ENCODE data around the gene SGSH. TPM values are rescaled to one million over a fixed set of nuclear protein-coding genes. Genes with fewer than 3 reads are reported as not detected.

Gene SGSH
- total and polyA plus RNA-seq, 3 donors from 2014 or later: 19.8 to 50.3 (median 29.7) TPM

GRCh38 chr17:80187090-80187489 lies 33.0 kb downstream of the SGSH start:
- Histone ChIP-seq H3K4me3 (no peak overlapping the region), H3K27me3 (no peaks in the 10 kb centered on the region), H3K4me1 (peaks cover 3% of the 10 kb centered on the region), H3K9me3 (no peaks in the 10 kb centered on the region), H3K36me3 (ENCODE audit: low read depth, missing control alignments) (no peaks in the 10 kb centered on the region), H3K27ac (no peak overlapping the region)
- no peak for DNase-seq
- intact Hi-C loops (cut with DNase I; ENCODE audit: low total_unique reads): no loop called here
- TF ChIP-seq CTCF (IDR thresholded peaks at IDR 0.05) (no peak), POLR2A (IDR thresholded peaks at IDR 0.05) (no peak)
- WGBS, 2 donors: 81 to 85% methylated on average over 16 of the region's 16 CpGs

DNA sequence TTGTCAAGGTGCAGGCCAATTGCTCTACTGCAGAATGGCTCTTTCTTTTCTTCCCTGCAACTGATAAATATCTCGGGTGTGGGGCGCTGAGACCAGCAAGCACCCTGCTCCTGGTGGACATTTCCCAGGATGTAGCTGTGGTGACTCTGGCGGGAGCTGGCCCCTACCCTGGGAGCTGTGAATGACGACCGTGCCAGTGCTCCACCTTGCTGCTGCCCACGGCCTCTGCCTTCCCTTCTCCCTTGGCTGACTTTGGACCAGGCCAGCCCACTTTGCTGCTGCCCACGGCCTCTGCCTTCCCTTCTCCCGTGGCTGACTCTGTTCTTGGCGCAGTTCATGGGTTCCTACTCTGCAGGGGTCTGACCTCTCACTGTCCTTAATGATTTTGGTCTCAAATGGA lies 34.2 kb downstream of the SGSH start:
- H3K9me3 ChIP-seq: no peaks in the 10 kb centered on the region
- H3K27me3 ChIP-seq: no peaks in the 10 kb centered on the region
- peaks cover 3% of the 10 kb centered on the region for H3K4me1 ChIP-seq
- H3K27ac ChIP-seq: no peak overlapping the region
- no peak for TF ChIP-seq CTCF (IDR thresholded peaks at IDR 0.05)
- no peak for TF ChIP-seq POLR2A (IDR thresholded peaks at IDR 0.05)
- DNase-seq: no peak
- no peak overlapping the region for H3K4me3 ChIP-seq
- H3K36me3 ChIP-seq (ENCODE audit: low read depth, missing control alignments): no peaks in the 10 kb centered on the region
- WGBS, 2 donors: 86 to 91% methylated on average over 6 to 9 of the region's 9 CpGs
- intact Hi-C loops (cut with DNase I; ENCODE audit: low total_unique reads): no loop called here

GRCh38 chr17:80184423-80184714 lies 35.8 kb downstream of the SGSH start:
- Histone ChIP-seq H3K27ac (no peak overlapping the region), H3K4me1 (peaks cover 3% of the 10 kb centered on the region), H3K36me3 (ENCODE audit: low read depth, missing control alignments) (no peaks in the 10 kb centered on the region), H3K9me3 (no peaks in the 10 kb centered on the region), H3K27me3 (no peaks in the 10 kb centered on the region), H3K4me3 (no peak overlapping the region)
- intact Hi-C loops (cut with DNase I; ENCODE audit: low total_unique reads): no loop called here
- DNase-seq: no peak
- WGBS, 2 donors: 73 to 85% methylated on average over 4 to 10 of the region's 10 CpGs
- TF ChIP-seq POLR2A (IDR thresholded peaks at IDR 0.05) (no peak), CTCF (IDR thresholded peaks at IDR 0.05) (no peak)

- Histone ChIP-seq H3K27me3 (no peaks in the 10 kb centered on the region), H3K27ac (no peak overlapping the region), H3K36me3 (ENCODE audit: low read depth, missing control alignments) (no peaks in the 10 kb centered on the region), H3K9me3 (no peaks in the 10 kb centered on the region), H3K4me1 (peaks cover 3% of the 10 kb centered on the region), H3K4me3 (no peak overlapping the region)
- WGBS, 2 donors: 86% methylated on average over 20 to 26 of the region's 26 CpGs
- intact Hi-C loops (cut with DNase I; ENCODE audit: low total_unique reads): no loop called here
- DNase-seq: no peak
- TF ChIP-seq CTCF (IDR thresholded peaks at IDR 0.05) (no peak), POLR2A (IDR thresholded peaks at IDR 0.05) (no peak)
These were observed 36.3 kb downstream of the SGSH start for GRCh38 chr17:80183581-80184422.

DNA sequence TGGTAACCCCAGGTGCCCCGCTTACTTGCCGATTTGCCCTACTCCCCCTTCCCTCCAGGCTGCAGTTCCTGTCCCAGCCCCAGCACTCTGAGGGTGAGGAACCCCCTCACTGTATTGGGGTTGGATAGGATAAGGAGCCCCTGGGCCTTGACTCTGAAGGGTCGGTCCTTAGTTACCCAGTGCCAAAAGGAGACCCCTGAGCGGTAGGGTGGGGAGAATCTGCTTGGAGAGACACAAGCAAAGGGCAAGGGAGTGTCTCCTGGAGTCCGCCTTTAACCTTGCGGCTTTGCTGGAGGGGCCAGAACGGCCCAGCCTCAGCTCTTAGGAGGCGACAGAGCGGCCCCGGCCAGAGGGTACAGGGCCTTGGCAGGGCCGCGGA lies 37.3 kb downstream of the SGSH start:
- no peaks in the 10 kb centered on the region for H3K9me3 ChIP-seq
- H3K4me1 ChIP-seq: peaks cover 2% of the 10 kb centered on the region
- no peak for DNase-seq
- TF ChIP-seq CTCF (IDR thresholded peaks at IDR 0.05) (no peak), POLR2A (IDR thresholded peaks at IDR 0.05) (no peak)
- no peak overlapping the region for H3K27ac ChIP-seq
- intact Hi-C loops (cut with DNase I; ENCODE audit: low total_unique reads): no loop called here
- no peaks in the 10 kb centered on the region for H3K27me3 ChIP-seq
- 92 to 97% methylated on average over 10 to 12 of the region's 12 CpGs for WGBS, 2 donors
- H3K36me3 ChIP-seq (ENCODE audit: low read depth, missing control alignments): no peaks in the 10 kb centered on the region
- H3K4me3 ChIP-seq: no peak overlapping the region

Measured in testis (tissue), 3 donors.